PC-3 (cell line): ENCODE data around the gene PRKAR2B. TPM values are rescaled to one million over a fixed set of nuclear protein-coding genes. Genes with fewer than 3 reads are reported as not detected.

ENCODE experiments used
- ATAC-seq: fragments of 200-7000 bp; cut with Tn5 transposase; 2 replicates; pipeline ENCODE4 v1.9.1; 2020; ENCODE audit warnings: mild to moderate bottlenecking, moderate library complexity
- BruUV-seq: library from RNA; stranded (reverse); fragments of 400-500 nt; replicated peaks from 2 replicates; lab custom pipeline; 2021; lab: Mats Ljungman, UMichigan
- CTCF ChIA-PET: fragments of 300-600 bp; sonication (Branson Sonifier 250); formaldehyde crosslinking; loops from one replicate; lab custom pipeline; 2022; ENCODE audit warnings: antibody characterized with exemption; lab: Charles Lee
- POLR2A ChIA-PET: fragments of 300-600 bp; sonication (Branson Sonifier 250); formaldehyde crosslinking; loops from one replicate; lab custom pipeline; 2022; ENCODE audit warnings: antibody characterized with exemption; ENCODE audit not compliant: unreplicated experiment; lab: Charles Lee
- DNase-seq: peaks from one replicate; pipeline ENCODE4 v3.0.0-alpha.2; 2015
- H2AFZ ChIP-seq: fragments of 300-600 bp; sonication (generic); 2 replicates; pipeline ENCODE4 v1.6.0; 2016; ENCODE audit warnings: antibody characterized with exemption, low read length
- H3F3A ChIP-seq: fragments of 300-600 bp; sonication (generic); one replicate; pipeline ENCODE4 v1.6.0; 2017; ENCODE audit warnings: antibody characterized with exemption, low read length, control low read depth, mild to moderate bottlenecking; ENCODE audit not compliant: unreplicated experiment
- H3K27ac ChIP-seq: fragments of 300-600 bp; sonication (generic); 2 replicates; pipeline ENCODE4 v1.5.1; 2016; ENCODE audit warnings: mild to moderate bottlenecking, low read length
- H3K27me3 ChIP-seq: fragments of 300-600 bp; sonication (generic); 2 replicates; pipeline ENCODE4 v1.6.1; 2016; ENCODE audit warnings: low read length, mixed read lengths
- H3K36me3 ChIP-seq: fragments of 300-600 bp; sonication (generic); 2 replicates; pipeline ENCODE4 v1.6.1; 2016; ENCODE audit warnings: low read depth, mixed run types, low read length, mixed read lengths
- H3K4me1 ChIP-seq: fragments of 300-600 bp; sonication (generic); 2 replicates; pipeline ENCODE4 v1.5.1; 2016; ENCODE audit warnings: low read length; ENCODE audit not compliant: insufficient read depth
- H3K4me2 ChIP-seq: fragments of 300-600 bp; sonication (generic); 2 replicates; pipeline ENCODE4 v1.6.0; 2016; ENCODE audit warnings: low read length
- H3K4me3 ChIP-seq: fragments of 300-600 bp; sonication (generic); 2 replicates; pipeline ENCODE4 v1.5.1; 2016; ENCODE audit warnings: mild to moderate bottlenecking, low read length, mixed read lengths
- H3K79me2 ChIP-seq: fragments of 300-600 bp; sonication (generic); 2 replicates; pipeline ENCODE4 v1.6.1; 2017; ENCODE audit warnings: low read length, mixed read lengths
- H3K9ac ChIP-seq: fragments of 300-600 bp; sonication (generic); 2 replicates; pipeline ENCODE4 v1.6.0; 2016; ENCODE audit warnings: mild to moderate bottlenecking, low read length
- H3K9me2 ChIP-seq: fragments of 300-600 bp; sonication (generic); replicated peaks from 2 replicates; pipeline ENCODE4 v1.6.1; 2016; ENCODE audit warnings: mixed run types, low read length, mixed read lengths
- H3K9me3 ChIP-seq: fragments of 300-600 bp; sonication (generic); 2 replicates; pipeline ENCODE4 v1.6.1; 2016; ENCODE audit warnings: low read length, mixed read lengths
- H4K20me1 ChIP-seq: fragments of 300-600 bp; sonication (generic); 2 replicates; pipeline ENCODE4 v1.6.1; 2016; ENCODE audit warnings: low read length, mixed read lengths
- EZH2 ChIP-seq: fragments of 300-600 bp; sonication (generic); IDR thresholded peaks from one replicate; pipeline ENCODE4 v1.6.1; 2017; ENCODE audit warnings: antibody characterized with exemption, mild to moderate bottlenecking, low read length; ENCODE audit not compliant: unreplicated experiment
- EZH2phosphoT487 ChIP-seq: fragments of 300-600 bp; sonication (generic); IDR thresholded peaks from 2 replicates; pipeline ENCODE4 v1.6.1; 2018; ENCODE audit warnings: mild to moderate bottlenecking, antibody characterized with exemption, low read length, borderline replicate concordance
- intact Hi-C: fragments of 100-400 bp; cut with micrococcal nuclease; formaldehyde crosslinking; loops from 2 replicates; pipeline ENCODE4 v1.9.0; 2023
- total RNA-seq: library from RNA; depleted of rRNA; stranded (reverse); fragments of >200 nt; gene quantifications from 2 replicates; pipeline ENCODE4 v1.2.3, GENCODE V29; 2014
- TF ChIP-seq, protein P1 (sequence below): fragments of 300-600 bp; sonication (generic); conservative IDR thresholded peaks from 2 replicates; pipeline ENCODE4 v1.5.1; 2017; ENCODE audit warnings: antibody characterized with exemption, low read depth, mild to moderate bottlenecking, low read length

The PRKAR2B gene
- total RNA-seq, 1 experiment from 2014 or later, result 0.29 TPM

- ATAC-seq, result no peak
- Histone ChIP-seq H3F3A (no peaks in the 10 kb centered on the region), H3K4me2 (no peak overlapping the region), H3K4me3 (no peak overlapping the region), H3K27ac (no peak overlapping the region), H3K9me2 (no peaks in the 10 kb centered on the region), H3K9me3 (no peaks in the 10 kb centered on the region), H4K20me1 (no peaks in the 10 kb centered on the region), H3K36me3 (peaks cover 9% of the 10 kb centered on the region), H2AFZ (no peak overlapping the region), H3K27me3 (no peaks in the 10 kb centered on the region), H3K4me1 (0 out of 2 replicates have a peak, but pooled peaks cover 8% of the 10 kb centered on the region), H3K79me2 (no peaks in the 10 kb centered on the region), H3K9ac (no peak overlapping the region)
- BruUV-seq, result no TSS peak
- TF ChIP-seq, protein P1, sequence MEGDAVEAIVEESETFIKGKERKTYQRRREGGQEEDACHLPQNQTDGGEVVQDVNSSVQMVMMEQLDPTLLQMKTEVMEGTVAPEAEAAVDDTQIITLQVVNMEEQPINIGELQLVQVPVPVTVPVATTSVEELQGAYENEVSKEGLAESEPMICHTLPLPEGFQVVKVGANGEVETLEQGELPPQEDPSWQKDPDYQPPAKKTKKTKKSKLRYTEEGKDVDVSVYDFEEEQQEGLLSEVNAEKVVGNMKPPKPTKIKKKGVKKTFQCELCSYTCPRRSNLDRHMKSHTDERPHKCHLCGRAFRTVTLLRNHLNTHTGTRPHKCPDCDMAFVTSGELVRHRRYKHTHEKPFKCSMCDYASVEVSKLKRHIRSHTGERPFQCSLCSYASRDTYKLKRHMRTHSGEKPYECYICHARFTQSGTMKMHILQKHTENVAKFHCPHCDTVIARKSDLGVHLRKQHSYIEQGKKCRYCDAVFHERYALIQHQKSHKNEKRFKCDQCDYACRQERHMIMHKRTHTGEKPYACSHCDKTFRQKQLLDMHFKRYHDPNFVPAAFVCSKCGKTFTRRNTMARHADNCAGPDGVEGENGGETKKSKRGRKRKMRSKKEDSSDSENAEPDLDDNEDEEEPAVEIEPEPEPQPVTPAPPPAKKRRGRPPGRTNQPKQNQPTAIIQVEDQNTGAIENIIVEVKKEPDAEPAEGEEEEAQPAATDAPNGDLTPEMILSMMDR, result no peak
- no peak for TF ChIP-seq EZH2
- TF ChIP-seq EZH2phosphoT487, result no peak
- CTCF ChIA-PET, result no interaction called here
- POLR2A ChIA-PET, result no interaction called here
- intact Hi-C loops, result no loop called here
- DNase-seq, result no peak
These were observed 162.2 kb downstream of the PRKAR2B start for GRCh38 chr7:107206706-107207105.

DNA sequence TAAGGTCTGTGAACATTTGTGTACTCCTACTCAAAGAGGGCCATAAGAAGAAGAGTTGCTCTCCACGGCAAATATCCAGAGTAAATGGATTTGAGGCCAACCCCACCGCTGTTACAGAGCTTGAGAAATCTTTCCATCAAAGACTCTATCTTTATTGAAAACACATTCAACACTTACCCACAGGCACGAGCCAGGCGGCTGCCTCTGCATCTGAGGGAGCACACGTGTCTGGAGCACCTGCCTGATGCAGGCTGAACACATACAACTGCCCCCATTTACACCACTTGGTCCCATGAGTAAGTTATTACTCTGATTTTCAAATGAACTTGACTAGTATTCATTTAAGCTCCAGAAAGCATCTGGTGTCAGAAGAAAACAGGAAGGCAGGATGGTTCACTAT lies 163.0 kb downstream of the PRKAR2B start:
- H2AFZ ChIP-seq, result no peak overlapping the region

GRCh38 chr7:107208024-107208521 lies 163.6 kb downstream of the PRKAR2B start:
- H3K4me1 ChIP-seq, result 0 out of 2 replicates have a peak, but pooled peaks cover 5% of the 10 kb centered on the region
- ATAC-seq, result no peak
- TF ChIP-seq EZH2 (no peak), EZH2phosphoT487 (no peak)
- TF ChIP-seq, protein P1, result no peak
- no peak overlapping the region for H3K27ac ChIP-seq
- ChIA-PET POLR2A (no interaction called here), CTCF (no interaction called here)
- no peaks in the 10 kb centered on the region for H3F3A ChIP-seq
- H3K4me2 ChIP-seq, result no peak overlapping the region
- intact Hi-C loops, result loop anchor here (2.0 kb wide), 1 partner anchor 27 kb away; no protein-coding TSS in a partner anchor
- H3K4me3 ChIP-seq, result no peak overlapping the region
- H3K36me3 ChIP-seq, result peaks cover 5% of the 10 kb centered on the region; the same call in 1 of the 2 replicates
- no peak overlapping the region for H2AFZ ChIP-seq
- no peaks in the 10 kb centered on the region for H3K9me2 ChIP-seq
- no peak overlapping the region for H3K9ac ChIP-seq
- no peaks in the 10 kb centered on the region for H3K27me3 ChIP-seq
- no peak for DNase-seq
- no TSS peak for BruUV-seq
- no peaks in the 10 kb centered on the region for H3K79me2 ChIP-seq
- H3K9me3 ChIP-seq, result no peaks in the 10 kb centered on the region
- H4K20me1 ChIP-seq, result no peaks in the 10 kb centered on the region

More for the DNA sequence above, 163.0 kb downstream of the PRKAR2B start:
- Histone ChIP-seq H3F3A (no peaks in the 10 kb centered on the region), H3K9me2 (no peaks in the 10 kb centered on the region), H3K79me2 (no peaks in the 10 kb centered on the region), H3K27ac (no peak overlapping the region), H3K4me1 (0 out of 2 replicates have a peak, but pooled peaks cover 5% of the 10 kb centered on the region), H3K36me3 (peaks cover 5% of the 10 kb centered on the region), H3K4me3 (no peak overlapping the region), H3K9me3 (no peaks in the 10 kb centered on the region), H3K4me2 (no peak overlapping the region), H4K20me1 (no peaks in the 10 kb centered on the region), H3K9ac (no peak overlapping the region), H3K27me3 (no peaks in the 10 kb centered on the region)
- CTCF ChIA-PET, result interaction anchor here (0.6 kb wide), 1 partner anchor 233 kb away, joined by 3 read pairs; no protein-coding TSS in a partner anchor
- BruUV-seq, result no TSS peak
- intact Hi-C loops, result no loop called here
- no peak for DNase-seq
- POLR2A ChIA-PET, result no interaction called here
- no peak for TF ChIP-seq EZH2phosphoT487
- TF ChIP-seq EZH2, result no peak
- TF ChIP-seq, protein P1, result no peak
- ATAC-seq, result no peak
